ENCODE results near the gene MORC3.
A peak's percentile ranks its signal among the peaks of the same experiment; 100 is the strongest.

Gene MORC3

GRCh38 chr21:36419241-36419640 is 99.2 kb downstream of the MORC3 start:
- H3K4me3 ChIP-seq (replicated peaks; ENCODE audit: low read depth, low read length) = no peak overlapping the region
- DNase-seq (ENCODE audit: low read depth) = no peak
- TF ChIP-seq, protein P1, sequence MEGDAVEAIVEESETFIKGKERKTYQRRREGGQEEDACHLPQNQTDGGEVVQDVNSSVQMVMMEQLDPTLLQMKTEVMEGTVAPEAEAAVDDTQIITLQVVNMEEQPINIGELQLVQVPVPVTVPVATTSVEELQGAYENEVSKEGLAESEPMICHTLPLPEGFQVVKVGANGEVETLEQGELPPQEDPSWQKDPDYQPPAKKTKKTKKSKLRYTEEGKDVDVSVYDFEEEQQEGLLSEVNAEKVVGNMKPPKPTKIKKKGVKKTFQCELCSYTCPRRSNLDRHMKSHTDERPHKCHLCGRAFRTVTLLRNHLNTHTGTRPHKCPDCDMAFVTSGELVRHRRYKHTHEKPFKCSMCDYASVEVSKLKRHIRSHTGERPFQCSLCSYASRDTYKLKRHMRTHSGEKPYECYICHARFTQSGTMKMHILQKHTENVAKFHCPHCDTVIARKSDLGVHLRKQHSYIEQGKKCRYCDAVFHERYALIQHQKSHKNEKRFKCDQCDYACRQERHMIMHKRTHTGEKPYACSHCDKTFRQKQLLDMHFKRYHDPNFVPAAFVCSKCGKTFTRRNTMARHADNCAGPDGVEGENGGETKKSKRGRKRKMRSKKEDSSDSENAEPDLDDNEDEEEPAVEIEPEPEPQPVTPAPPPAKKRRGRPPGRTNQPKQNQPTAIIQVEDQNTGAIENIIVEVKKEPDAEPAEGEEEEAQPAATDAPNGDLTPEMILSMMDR (IDR thresholded peaks at IDR 0.05; ENCODE audit: low read length, missing control alignments) = no peak

DNA sequence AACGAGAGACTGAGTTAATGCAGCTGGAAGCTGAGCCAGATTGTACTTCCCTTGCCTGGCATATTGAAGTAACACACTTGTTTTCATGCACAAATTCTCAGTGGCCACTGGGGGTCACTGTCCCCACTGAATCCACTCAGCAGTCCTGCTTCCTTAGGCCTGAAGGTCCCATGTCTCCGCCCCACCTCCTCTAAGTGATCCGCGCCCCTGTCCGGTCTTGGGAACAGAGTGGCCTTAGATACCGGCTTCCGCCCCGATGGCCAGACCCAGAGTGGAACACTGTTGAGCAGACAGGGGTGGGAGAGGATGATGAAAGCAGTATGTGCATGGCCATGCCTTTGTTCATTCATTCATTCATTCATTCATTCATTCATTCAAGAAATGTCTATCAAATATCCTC is 100.0 kb downstream of the MORC3 start:
- TF ChIP-seq, protein P1 (IDR thresholded peaks at IDR 0.05; ENCODE audit: low read length, missing control alignments) = peak; percentile 89
- H3K4me3 ChIP-seq (replicated peaks; ENCODE audit: low read depth, low read length) = no peak overlapping the region

GRCh38 chr21:36420571-36421339 is 100.8 kb downstream of the MORC3 start:
- TF ChIP-seq, protein P1 (IDR thresholded peaks at IDR 0.05; ENCODE audit: low read length, missing control alignments) = no peak
- H3K4me3 ChIP-seq (replicated peaks; ENCODE audit: low read depth, low read length) = no peak overlapping the region
- no peak for DNase-seq (ENCODE audit: low read depth)

More for the DNA sequence above, 100.0 kb downstream of the MORC3 start:
- DNase-seq (ENCODE audit: low read depth) = peak; percentile 96

GRCh38 chr21:36422279-36423098 is 102.5 kb downstream of the MORC3 start:
- TF ChIP-seq, protein P1 (IDR thresholded peaks at IDR 0.05; ENCODE audit: low read length, missing control alignments) = peak; percentile 87
- DNase-seq (ENCODE audit: low read depth) = peak; percentile 81
- no peak overlapping the region for H3K4me3 ChIP-seq (replicated peaks; ENCODE audit: low read depth, low read length)

DNA sequence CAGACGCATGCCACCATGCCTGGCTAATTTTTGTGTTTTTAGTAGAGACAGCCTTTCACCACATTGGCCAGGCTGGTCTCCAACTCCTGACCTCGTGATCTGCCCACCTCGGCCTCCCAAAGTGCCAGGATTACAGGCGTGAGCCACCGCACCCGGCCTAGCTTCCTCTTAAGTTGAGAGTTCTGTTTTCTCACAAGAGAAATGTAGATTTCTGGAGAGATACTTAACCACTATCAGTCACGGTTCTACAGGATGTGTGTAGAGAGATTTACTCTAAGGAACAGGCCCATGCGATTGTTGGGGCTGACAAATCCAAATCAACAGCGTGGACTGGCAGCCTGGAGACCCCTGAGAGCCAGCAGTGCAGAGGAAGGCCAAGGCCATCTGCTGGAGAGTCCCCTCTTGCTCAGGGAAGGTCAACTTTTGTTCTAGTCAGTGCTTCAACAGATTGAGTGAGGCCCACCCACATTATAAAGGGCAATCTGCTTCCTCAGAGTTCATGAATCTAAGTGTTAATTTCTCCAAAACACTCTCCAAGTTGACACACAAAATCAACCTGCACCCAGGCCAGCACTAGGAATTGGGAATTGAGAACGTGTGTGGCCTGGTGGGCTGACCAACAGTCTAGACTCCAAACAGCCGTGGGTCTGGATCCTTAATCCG is 103.9 kb downstream of the MORC3 start:
- H3K4me3 ChIP-seq (replicated peaks; ENCODE audit: low read depth, low read length) = no peak overlapping the region
- TF ChIP-seq, protein P1 (IDR thresholded peaks at IDR 0.05; ENCODE audit: low read length, missing control alignments) = no peak
- no peak for DNase-seq (ENCODE audit: low read depth)

DNA sequence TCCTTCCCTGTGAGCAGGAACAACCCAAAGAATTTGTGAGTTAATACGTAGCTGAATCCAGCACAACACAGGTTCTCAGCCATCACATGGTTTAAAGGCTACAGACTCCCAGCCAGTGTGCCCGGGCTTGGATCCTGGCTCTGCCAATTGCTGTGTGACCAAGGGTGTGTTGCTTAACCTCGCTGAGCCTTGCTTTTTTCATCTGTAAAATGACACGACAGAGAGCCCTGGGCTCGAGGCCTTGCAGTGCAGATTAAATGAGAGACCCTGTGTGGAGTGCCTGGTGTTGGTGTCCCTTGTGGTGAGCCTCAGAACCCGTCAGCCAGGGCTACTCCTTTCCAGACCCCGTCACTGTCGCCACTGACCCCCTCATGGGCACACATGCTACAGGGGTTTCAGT is 104.6 kb downstream of the MORC3 start:
- DNase-seq (ENCODE audit: low read depth) = no peak
- H3K4me3 ChIP-seq (replicated peaks; ENCODE audit: low read depth, low read length) = no peak overlapping the region
- TF ChIP-seq, protein P1 (IDR thresholded peaks at IDR 0.05; ENCODE audit: low read length, missing control alignments) = no peak

All from fibroblast of pulmonary artery (primary cell).